Measurements from ENCODE around the gene ADCY5. TPM values are rescaled to one million over a fixed set of nuclear protein-coding genes. Genes with fewer than 3 reads are reported as not detected.

Gene ADCY5
- total RNA-seq, 1 experiment from 2014 or later = 0.49 TPM

DNA sequence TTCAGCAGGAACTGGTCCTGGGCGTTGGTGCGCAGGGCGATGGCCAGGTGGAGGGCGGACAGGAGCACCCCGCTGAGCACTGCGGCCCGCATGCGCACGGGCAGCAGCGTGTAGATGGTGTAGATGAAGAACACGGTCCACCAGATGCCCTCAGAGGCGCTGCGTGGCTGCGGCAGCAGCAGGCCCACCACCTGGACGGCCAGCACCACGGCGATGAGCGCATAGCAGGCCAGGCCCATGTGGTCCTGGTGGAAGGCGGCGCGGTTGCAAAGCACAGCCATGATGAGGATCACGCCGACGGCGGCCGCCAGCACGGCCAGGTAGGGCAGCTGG is 1.5 kb downstream of the ADCY5 start:
- Histone ChIP-seq H3K27me3 (ENCODE audit: insufficient read depth, low read length) (peaks cover 6% of the 10 kb centered on the region), H3K4me2 (ENCODE audit: low read length) (peak overlapping the region; percentile 28; the same call in 1 of the 2 replicates), H3K9ac (ENCODE audit: low read length) (no peak overlapping the region), H4K20me1 (ENCODE audit: insufficient read depth) (no peaks in the 10 kb centered on the region), H3K27ac (ENCODE audit: low read depth, low read length) (no peak overlapping the region; the same call in 1 of the 2 replicates), H2AFZ (ENCODE audit: low read depth, low read length, poor library complexity, severe bottlenecking) (no peak overlapping the region), H3K4me3 (replicated peaks in 1 of 2; ENCODE audit: low read depth in 1 of 2, low read length in 2 of 2) (no peak overlapping the region), H3K36me3 (ENCODE audit: control insufficient read depth in 1 of 2, insufficient read depth in 2 of 2, low read length in 2 of 2) (no peaks in the 10 kb centered on the region), H3K9me2 (ENCODE audit: insufficient read depth) (no peaks in the 10 kb centered on the region), H3K9me3 (ENCODE audit: control insufficient read depth in 1 of 2, insufficient read depth in 1 of 2, low read depth in 1 of 2, low read length in 2 of 2) (no peaks in the 10 kb centered on the region), H3K79me2 (ENCODE audit: insufficient read depth, low read length) (no peaks in the 10 kb centered on the region), H3K4me1 (ENCODE audit: control insufficient read depth in 1 of 2, insufficient read depth in 2 of 2, low read length in 2 of 2) (peaks cover 0 to 6% of the 10 kb centered on the region in 2 experiments; a peak in 2 of 4 replicates)
- TF ChIP-seq RAD21 (IDR thresholded peaks at IDR 0.05; ENCODE audit: low read depth) = no peak
- TF ChIP-seq CEBPB (IDR thresholded peaks at IDR 0.05; ENCODE audit: low read depth) = no peak
- no peak for TF ChIP-seq TCF7L2 (IDR thresholded peaks at IDR 0.05; ENCODE audit: borderline replicate concordance, extremely low read depth, insufficient read depth, insufficient read length)
- TF ChIP-seq ELF1 (IDR thresholded peaks at IDR 0.05; ENCODE audit: borderline replicate concordance, low read depth) = no peak
- BruUV-seq (replicated peaks) = no TSS peak
- POLR2A ChIA-PET = no interaction called here
- intact Hi-C loops (cut with micrococcal nuclease) = no loop called here
- RAD21 ChIA-PET (ENCODE audit: low non-redundant PET in 1 of 2, low total read pairs in 2 of 2, uncharacterized antibody in 2 of 2, unreplicated experiment in 2 of 2) = no interaction called here
- ATAC-seq (peak; percentile 3; the same call in 1 of the 2 replicates), DNase-seq (ENCODE audit: low read depth, low spot score) (no peak)
- CTCF ChIA-PET = interaction anchor here (0.6 to 1.7 kb wide), 3 partner anchors 11 to 114 kb away, joined by 3 to 5 read pairs (median 3); no protein-coding TSS in a partner anchor

DNA sequence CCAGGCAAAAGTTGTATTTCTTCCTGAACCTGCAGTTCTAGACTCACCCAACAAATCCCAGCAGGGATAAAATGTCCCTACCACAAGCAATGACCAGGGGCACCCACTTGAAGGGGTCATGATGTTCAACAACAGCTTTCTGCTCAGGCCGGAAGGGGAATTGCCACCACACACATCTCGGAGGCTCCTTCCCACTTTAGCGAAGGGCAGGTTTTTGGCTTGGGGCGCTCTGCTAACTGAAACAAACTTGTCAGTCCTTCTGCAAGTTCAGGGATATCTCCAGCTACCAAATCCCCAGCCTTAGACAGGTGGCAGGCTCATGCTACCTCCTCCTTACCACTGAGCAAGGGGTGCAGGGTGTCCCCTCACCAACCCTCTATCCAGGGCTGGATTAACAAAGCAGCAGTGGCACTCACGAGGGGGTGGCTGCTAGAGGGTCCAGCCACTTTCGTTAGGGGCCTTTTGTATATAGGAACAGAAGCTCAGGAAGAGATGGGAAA is 2.2 kb downstream of the ADCY5 start:
- peaks cover 6% of the 10 kb centered on the region for H3K27me3 ChIP-seq (ENCODE audit: insufficient read depth, low read length)
- TF ChIP-seq, protein P1, sequence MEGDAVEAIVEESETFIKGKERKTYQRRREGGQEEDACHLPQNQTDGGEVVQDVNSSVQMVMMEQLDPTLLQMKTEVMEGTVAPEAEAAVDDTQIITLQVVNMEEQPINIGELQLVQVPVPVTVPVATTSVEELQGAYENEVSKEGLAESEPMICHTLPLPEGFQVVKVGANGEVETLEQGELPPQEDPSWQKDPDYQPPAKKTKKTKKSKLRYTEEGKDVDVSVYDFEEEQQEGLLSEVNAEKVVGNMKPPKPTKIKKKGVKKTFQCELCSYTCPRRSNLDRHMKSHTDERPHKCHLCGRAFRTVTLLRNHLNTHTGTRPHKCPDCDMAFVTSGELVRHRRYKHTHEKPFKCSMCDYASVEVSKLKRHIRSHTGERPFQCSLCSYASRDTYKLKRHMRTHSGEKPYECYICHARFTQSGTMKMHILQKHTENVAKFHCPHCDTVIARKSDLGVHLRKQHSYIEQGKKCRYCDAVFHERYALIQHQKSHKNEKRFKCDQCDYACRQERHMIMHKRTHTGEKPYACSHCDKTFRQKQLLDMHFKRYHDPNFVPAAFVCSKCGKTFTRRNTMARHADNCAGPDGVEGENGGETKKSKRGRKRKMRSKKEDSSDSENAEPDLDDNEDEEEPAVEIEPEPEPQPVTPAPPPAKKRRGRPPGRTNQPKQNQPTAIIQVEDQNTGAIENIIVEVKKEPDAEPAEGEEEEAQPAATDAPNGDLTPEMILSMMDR (IDR thresholded peaks at IDR 0.05 in 2 of 3, conservative IDR thresholded peaks at IDR 0.05 in 1 of 3; ENCODE audit: borderline replicate concordance in 1 of 3, insufficient read depth in 1 of 3, low read depth in 2 of 3, low read length in 2 of 3) = no peak
- TF ChIP-seq, protein P2, sequence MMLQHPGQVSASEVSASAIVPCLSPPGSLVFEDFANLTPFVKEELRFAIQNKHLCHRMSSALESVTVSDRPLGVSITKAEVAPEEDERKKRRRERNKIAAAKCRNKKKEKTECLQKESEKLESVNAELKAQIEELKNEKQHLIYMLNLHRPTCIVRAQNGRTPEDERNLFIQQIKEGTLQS (IDR thresholded peaks at IDR 0.05) = no peak
- TF ChIP-seq ZNF274 (IDR thresholded peaks at IDR 0.05; ENCODE audit: low read depth, low read length) (no peak), RAD21 (IDR thresholded peaks at IDR 0.05; ENCODE audit: low read depth) (no peak), ELF1 (IDR thresholded peaks at IDR 0.05; ENCODE audit: borderline replicate concordance, low read depth) (no peak), POLR2AphosphoS5 (IDR thresholded peaks at IDR 0.05; ENCODE audit: low read depth, low read length) (no peak)
- TF ChIP-seq, protein P3, sequence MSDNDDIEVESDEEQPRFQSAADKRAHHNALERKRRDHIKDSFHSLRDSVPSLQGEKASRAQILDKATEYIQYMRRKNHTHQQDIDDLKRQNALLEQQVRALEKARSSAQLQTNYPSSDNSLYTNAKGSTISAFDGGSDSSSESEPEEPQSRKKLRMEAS (IDR thresholded peaks at IDR 0.05) = no peak
- DNase-seq (ENCODE audit: low read depth, low spot score) (no peak), ATAC-seq (no peak)
- H3K4me1 ChIP-seq (ENCODE audit: control insufficient read depth in 1 of 2, insufficient read depth in 2 of 2, low read length in 2 of 2) = peaks cover 0 to 6% of the 10 kb centered on the region in 2 experiments; a peak in 2 of 4 replicates
- H3K4me2 ChIP-seq (ENCODE audit: low read length) = no peak overlapping the region
- RAD21 ChIA-PET (ENCODE audit: low non-redundant PET in 1 of 2, low total read pairs in 2 of 2, uncharacterized antibody in 2 of 2, unreplicated experiment in 2 of 2) = no interaction called here
- no peaks in the 10 kb centered on the region for H3K9me2 ChIP-seq (ENCODE audit: insufficient read depth)
- H4K20me1 ChIP-seq (ENCODE audit: insufficient read depth) = no peaks in the 10 kb centered on the region
- POLR2A ChIA-PET = no interaction called here
- H3K9me3 ChIP-seq (ENCODE audit: control insufficient read depth in 1 of 2, insufficient read depth in 1 of 2, low read depth in 1 of 2, low read length in 2 of 2) = no peaks in the 10 kb centered on the region
- no peaks in the 10 kb centered on the region for H3K79me2 ChIP-seq (ENCODE audit: insufficient read depth, low read length)
- H3K27ac ChIP-seq (ENCODE audit: low read depth, low read length) = no peak overlapping the region
- no TSS peak for BruUV-seq (replicated peaks)
- CTCF ChIA-PET = interaction anchor here (1.1 to 1.7 kb wide), 2 partner anchors 11 to 20 kb away, joined by 3 to 5 read pairs; no protein-coding TSS in a partner anchor
- H3K4me3 ChIP-seq (replicated peaks in 1 of 2; ENCODE audit: low read depth in 1 of 2, low read length in 2 of 2) = no peak overlapping the region
- no peak overlapping the region for H2AFZ ChIP-seq (ENCODE audit: low read depth, low read length, poor library complexity, severe bottlenecking)
- intact Hi-C loops (cut with micrococcal nuclease) = no loop called here
- H3K9ac ChIP-seq (ENCODE audit: low read length) = no peak overlapping the region
- H3K36me3 ChIP-seq (ENCODE audit: control insufficient read depth in 1 of 2, insufficient read depth in 2 of 2, low read length in 2 of 2) = no peaks in the 10 kb centered on the region
